GM19397 (cell line): Measurements from ENCODE around the gene STUB1.
A peak's percentile ranks its signal among the peaks of the same experiment; 100 is the strongest.
"Not testable (repeated sequence)": the region's sequence is repeated elsewhere in the genome, so short reads cannot be mapped to it uniquely, and the experiment has no call there.

ENCODE experiments used
- ATAC-seq: cut with Tn5 transposase; IDR thresholded peaks from one replicate; pipeline ENCODE4 v1.9.1; 2021; ENCODE audit warnings: mild to moderate bottlenecking, moderate library complexity; ENCODE audit not compliant: unreplicated experiment

Gene STUB1

GRCh38 chr16:678209-678857, 1.9 kb upstream of the STUB1 start:
- no peak for ATAC-seq

- ATAC-seq, result peak; percentile 1
These were observed 1.1 kb upstream of the STUB1 start for GRCh38 chr16:678858-679813.

DNA sequence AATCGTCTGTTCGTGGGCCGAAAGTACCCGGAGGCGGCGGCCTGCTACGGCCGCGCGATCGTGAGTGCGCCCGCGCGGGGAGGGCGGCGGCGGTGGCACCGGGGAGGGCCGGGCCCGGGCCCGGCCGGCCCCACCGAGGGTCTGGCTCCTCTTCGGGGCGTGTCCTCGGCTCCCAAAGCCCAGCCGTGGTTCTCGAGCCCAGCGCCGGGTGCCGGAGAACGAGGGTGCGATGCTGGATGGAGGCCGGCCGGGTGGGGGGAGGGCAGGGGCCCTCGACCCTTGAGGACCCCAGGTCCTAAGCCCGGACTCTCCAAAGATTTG, 375 bp downstream of the STUB1 start:
- no peak for ATAC-seq

GRCh38 chr16:680967-681745, 946 bp downstream of the STUB1 start:
- ATAC-seq, result no peak

GRCh38 chr16:681746-682427, 1.7 kb downstream of the STUB1 start:
- no peak for ATAC-seq

GRCh38 chr16:682493-683395, 2.5 kb downstream of the STUB1 start:
- ATAC-seq, result no peak

- no peak for ATAC-seq
These were observed 3.3 kb downstream of the STUB1 start for GRCh38 chr16:683396-684070.

DNA sequence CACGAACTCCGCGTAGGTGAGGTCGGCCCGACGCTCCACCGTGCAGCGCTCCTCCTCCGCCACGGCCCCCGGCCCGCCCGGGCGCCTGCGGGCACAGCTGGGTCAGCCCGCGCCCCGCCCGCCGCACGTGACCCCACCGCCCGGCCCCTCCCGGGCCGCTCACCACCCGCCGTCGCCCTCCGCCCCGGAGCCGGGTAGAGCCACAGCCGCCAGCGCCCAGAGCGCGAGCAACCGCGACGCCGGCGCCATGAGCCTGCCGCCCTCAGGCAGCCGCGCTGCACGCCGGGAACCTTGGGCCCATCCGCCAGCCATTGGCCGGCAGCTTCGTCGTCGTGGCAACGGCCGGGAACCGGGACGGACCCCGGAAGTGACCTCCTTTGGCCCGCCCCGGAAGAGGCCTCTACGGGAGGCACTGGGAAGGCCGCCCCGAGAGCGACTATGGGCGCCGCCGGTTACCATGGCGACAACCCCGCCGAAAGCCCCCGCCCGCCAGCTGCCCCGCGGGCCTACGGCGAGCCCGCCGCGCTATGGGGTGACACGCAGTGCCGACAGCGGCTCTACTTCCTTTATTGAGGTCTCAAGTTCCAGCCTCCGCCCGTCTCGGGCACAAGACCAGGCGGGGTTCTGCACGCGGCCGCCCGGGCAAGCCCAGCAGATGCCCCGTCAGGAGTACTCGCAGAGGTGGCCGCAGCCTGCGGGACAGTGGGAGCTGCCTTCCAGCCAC, 4.0 kb downstream of the STUB1 start, which contains the start of gene JMJD8:
JMJD8 (minus strand) TSS at position 264 of the 724 bp plus-strand sequence; CDS start at position 249, 15 bp downstream.
- peak; percentile 56 for ATAC-seq

DNA sequence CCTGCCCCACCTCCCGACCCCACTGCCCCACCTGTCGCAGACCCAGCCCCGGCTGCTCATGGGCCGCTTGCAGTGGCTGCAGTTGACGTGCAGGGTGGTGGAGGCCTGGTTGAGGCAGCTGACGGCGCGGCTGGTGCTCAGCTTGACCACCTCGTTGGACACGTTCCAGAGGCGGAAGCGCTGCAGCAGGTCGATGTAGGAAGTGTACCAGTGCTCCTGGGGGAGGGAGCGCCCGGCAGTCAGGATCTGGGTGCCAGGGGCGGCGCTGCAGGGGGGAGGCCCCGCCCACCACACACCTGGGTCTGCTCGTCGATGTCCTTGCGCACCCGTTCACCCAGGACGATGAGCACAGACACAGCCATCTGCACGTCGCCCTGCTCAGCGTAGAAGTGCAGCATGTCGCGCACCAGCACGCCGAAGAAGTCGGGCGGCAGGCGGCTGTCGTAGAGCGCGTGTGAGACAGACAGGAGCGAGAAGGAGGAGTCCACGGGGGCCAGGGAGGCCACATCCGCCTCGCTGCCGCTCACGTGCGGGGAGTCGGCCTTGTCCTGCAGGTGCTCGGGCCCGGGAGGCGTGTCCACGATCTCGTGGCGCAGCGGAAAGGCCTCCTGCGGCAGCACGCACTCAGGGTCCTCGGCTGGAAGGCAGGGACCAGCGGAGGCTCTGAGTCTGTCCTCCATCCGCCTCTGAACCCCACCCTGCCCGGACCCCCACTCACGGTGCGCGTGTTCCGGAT, 4.9 kb downstream of the STUB1 start:
- no peak for ATAC-seq

DNA sequence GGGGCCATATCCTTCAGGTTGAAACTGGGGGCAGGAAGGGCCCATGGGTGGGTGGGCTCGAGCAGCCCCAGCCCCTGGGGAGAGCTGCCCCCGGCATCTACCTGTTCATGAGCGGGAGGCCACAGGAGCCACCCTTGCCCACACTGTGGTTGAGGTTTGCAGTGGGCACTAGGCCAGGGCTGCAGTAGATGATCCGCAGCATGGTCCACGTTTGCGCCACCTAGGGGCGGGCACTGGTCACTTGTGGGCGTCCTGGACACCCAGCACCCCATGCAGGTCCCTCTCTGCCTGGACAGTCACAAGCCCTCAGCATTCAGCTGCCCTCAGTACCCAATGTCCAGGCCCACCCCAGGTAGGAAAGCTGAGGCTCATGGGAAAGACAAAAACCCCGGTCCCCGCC, 5.8 kb downstream of the STUB1 start:
- no peak for ATAC-seq

DNA sequence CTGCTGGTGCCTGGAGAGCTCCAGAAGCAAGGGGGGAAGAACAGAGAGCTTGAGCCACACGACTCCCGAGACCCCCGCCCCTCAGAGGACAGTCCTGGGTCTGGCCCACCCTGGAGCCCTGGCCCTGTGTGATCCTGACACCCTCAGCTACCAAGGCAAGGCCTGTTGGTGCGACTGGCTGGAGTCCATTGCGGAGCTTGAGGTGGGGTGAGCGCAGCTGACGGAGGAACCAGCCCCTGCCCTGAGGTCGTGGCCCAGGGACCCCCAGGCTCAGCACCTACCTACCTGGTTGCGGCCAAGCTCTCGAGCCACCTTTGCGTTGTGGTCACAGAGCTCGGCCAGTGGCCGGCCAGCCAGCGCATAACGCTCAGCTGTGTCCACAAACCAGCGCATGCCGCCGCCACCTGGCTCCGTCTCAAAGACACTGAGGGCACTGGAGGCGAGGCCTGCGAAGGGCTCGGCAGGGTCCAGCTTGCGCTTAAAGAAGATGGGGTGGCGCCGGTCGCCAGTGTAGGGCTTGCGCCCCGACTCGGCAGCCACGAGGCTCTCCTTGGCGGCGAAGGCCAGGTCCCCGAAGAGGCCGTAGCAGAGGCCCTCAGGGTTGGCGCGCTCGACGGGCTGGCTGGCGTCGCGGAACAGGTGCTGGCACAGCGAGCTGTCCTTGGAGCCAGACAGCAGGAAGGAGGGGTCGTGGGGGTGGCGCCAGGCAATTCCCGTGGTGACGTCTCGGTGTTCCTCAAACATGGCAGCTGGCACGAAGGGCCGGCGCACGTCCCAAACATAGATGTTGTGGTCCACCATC, 6.5 kb downstream of the STUB1 start:
- no peak for ATAC-seq

DNA sequence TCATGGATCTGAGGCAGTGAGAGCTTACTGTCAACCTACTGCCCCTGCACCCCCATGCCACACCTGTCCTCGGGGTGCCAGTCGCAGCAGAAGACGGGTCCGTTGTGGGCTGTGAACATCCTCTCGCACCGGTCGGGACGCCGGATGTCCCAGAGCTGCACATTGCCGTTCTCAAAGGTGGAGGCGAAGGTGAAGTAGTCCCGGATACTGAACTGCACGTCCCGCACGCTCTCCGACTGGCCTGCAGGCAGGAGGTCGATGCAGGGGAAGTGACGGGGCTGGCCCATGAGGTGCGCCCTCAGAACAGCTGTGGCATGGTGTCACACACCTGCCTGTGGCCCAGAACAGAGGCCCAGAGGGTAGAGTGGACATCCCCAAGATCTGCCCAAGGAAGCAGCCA, 7.3 kb downstream of the STUB1 start:
- ATAC-seq, result no peak

- no peak for ATAC-seq
These were observed 9.1 kb downstream of the STUB1 start for GRCh38 chr16:689175-689897.

DNA sequence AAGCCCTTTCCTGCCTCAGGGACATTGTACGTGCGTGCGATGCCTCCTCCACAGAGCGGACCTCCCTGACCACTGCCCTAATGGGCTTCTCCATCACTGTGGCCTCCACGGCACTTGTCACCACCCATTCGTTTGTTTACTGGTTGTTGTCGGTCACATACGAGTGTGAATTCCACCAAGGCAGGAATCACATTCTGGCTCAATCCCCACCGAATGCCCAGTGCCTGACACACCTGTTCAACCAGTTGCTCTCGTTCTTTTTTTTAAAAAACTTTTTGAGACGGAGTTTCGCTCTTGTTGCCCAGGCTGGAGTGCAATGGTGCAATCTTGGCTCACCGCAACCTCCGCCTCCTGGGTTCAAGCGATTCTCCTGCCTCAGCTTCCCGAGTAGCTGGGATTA, 11.0 kb downstream of the STUB1 start:
- ATAC-seq, result not testable (repeated sequence)

GRCh38 chr16:692356-693108, 12.3 kb downstream of the STUB1 start:
- ATAC-seq, result no peak

DNA sequence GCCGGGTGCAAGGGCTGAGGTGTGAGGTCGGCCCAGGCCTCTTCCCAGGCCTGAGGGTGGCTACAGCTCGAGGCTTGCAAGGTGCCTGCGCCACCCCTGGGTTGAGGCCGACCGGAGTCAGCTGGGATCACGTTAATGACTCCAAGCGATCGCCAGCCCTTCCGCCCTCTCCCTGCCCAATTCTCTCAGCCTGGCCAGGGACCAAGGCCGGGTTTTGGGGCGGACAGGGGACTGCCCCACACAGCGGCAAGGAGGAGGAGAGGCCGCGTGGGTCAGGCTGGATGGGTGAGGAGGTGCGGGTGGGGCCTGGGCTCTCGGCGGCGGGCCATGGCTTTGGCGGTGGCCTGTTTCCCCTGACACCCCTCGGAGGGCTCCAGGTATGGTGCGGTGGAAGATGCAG, 13.2 kb downstream of the STUB1 start:
- no peak for ATAC-seq
